Epithelial cell of proximal tubule (primary cell): Measurements from ENCODE around the gene MTMR3. TPM values are rescaled to one million over a fixed set of nuclear protein-coding genes. Genes with fewer than 3 reads are reported as not detected.

Experiments
- DNase-seq: peaks from one replicate; pipeline ENCODE4 v3.0.0-alpha.2; 2011; ENCODE audit warnings: low read depth
- H3K4me3 ChIP-seq: 2 replicates; pipeline ENCODE4 v1.5.1; 2011; ENCODE audit warnings: low read depth, mild to moderate bottlenecking, low read length
- CTCF ChIP-seq: conservative IDR thresholded peaks from 2 replicates; pipeline ENCODE4 v1.5.1; 2012; ENCODE audit warnings: low read depth, mild to moderate bottlenecking, low read length
- total RNA-seq: library from RNA; depleted of rRNA; stranded (reverse); fragments of >200 nt; gene quantifications from 2 replicates; pipeline ENCODE4 v1.2.3, GENCODE V29; 2015

Gene MTMR3
- total RNA-seq, 1 donor from 2014 or later: 36.4 TPM

GRCh38 chr22:30007361-30007760 is 124.4 kb downstream of the MTMR3 start:
- TF ChIP-seq CTCF: no peak
- no peak overlapping the region for H3K4me3 ChIP-seq
- DNase-seq: no peak

- no peak overlapping the region for H3K4me3 ChIP-seq
- TF ChIP-seq CTCF: no peak
- DNase-seq: no peak
Observed at GRCh38 chr22:30008401-30008800, 125.4 kb downstream of the MTMR3 start.

GRCh38 chr22:30009478-30009877 is 126.5 kb downstream of the MTMR3 start:
- no peak for DNase-seq
- no peak for TF ChIP-seq CTCF
- H3K4me3 ChIP-seq: no peak overlapping the region

- no peak overlapping the region for H3K4me3 ChIP-seq
- no peak for TF ChIP-seq CTCF
- no peak for DNase-seq
Observed at GRCh38 chr22:30010789-30011405, 127.9 kb downstream of the MTMR3 start.

- no peak for DNase-seq
- H3K4me3 ChIP-seq: no peak overlapping the region
- TF ChIP-seq CTCF: no peak
Observed at GRCh38 chr22:30013201-30013600, 130.2 kb downstream of the MTMR3 start.

- TF ChIP-seq CTCF: no peak
- no peak for DNase-seq
- H3K4me3 ChIP-seq: no peak overlapping the region
Observed at GRCh38 chr22:30014244-30014643, 131.3 kb downstream of the MTMR3 start.

GRCh38 chr22:30015229-30015797 is 132.3 kb downstream of the MTMR3 start:
- H3K4me3 ChIP-seq: no peak overlapping the region
- DNase-seq: no peak
- TF ChIP-seq CTCF: no peak
